Measurements from ENCODE around the gene SBF2. TPM values are rescaled to one million over a fixed set of nuclear protein-coding genes. Genes with fewer than 3 reads are reported as not detected.

The SBF2 gene
- total RNA-seq, 1 donor from 2014 or later: 12.0 TPM

GRCh38 chr11:10076458-10077141 is 217.4 kb downstream of the SBF2 start:
- ChIA-PET POLR2A (interaction anchor here (1.7 kb wide), 1 partner anchor 317 kb away, joined by 4 read pairs; no protein-coding TSS in a partner anchor), CTCF (interaction anchor here (0.6 to 2.3 kb wide), 11 partner anchors 10 to 317 kb away, joined by 3 to 21 read pairs (median 4); partner anchors contain the start of gene ADM)
- Mint-ChIP-seq H3K27ac (no peak overlapping the region), H3K9me3 (peaks cover 16% of the 10 kb centered on the region), H3K27me3 (no peaks in the 10 kb centered on the region), H3K4me1 (no peaks in the 10 kb centered on the region), H3K36me3 (ENCODE audit: low read depth) (peaks cover 5% of the 10 kb centered on the region), H3K4me3 (no peak overlapping the region)
- peak; percentile 28 for DNase-seq
- TF ChIP-seq CTCF (IDR thresholded peaks at IDR 0.05): no peak
- peak; percentile 49 for ATAC-seq (ENCODE audit: low read depth)
- intact Hi-C loops (cut with micrococcal nuclease): loop anchor here (1.0 to 5.0 kb wide), 3 partner anchors 104 to 318 kb away; no protein-coding TSS in a partner anchor

GRCh38 chr11:10075141-10075540 is 218.9 kb downstream of the SBF2 start:
- H3K9me3 Mint-ChIP-seq: peaks cover 10% of the 10 kb centered on the region

GRCh38 chr11:10072841-10073240 is 221.2 kb downstream of the SBF2 start:
- POLR2A ChIA-PET: interaction anchor here (0.7 kb wide), 1 partner anchor 1391 kb away, joined by 9 read pairs; no protein-coding TSS in a partner anchor
- TF ChIP-seq CTCF (IDR thresholded peaks at IDR 0.05): no peak
- H3K36me3 Mint-ChIP-seq (ENCODE audit: low read depth): no peaks in the 10 kb centered on the region

More at GRCh38 chr11:10075141-10075540, 218.9 kb downstream of the SBF2 start:
- no peak overlapping the region for H3K27ac Mint-ChIP-seq
- no peak overlapping the region for H3K4me3 Mint-ChIP-seq
- CTCF ChIA-PET: interaction anchor here (2.3 kb wide), 1 partner anchor 316 kb away, joined by 21 read pairs; no protein-coding TSS in a partner anchor
- intact Hi-C loops (cut with micrococcal nuclease): loop anchor here (5.0 kb wide), 1 partner anchor 103 kb away; no protein-coding TSS in a partner anchor
- H3K36me3 Mint-ChIP-seq (ENCODE audit: low read depth): peaks cover 2% of the 10 kb centered on the region
- no peaks in the 10 kb centered on the region for H3K4me1 Mint-ChIP-seq
- POLR2A ChIA-PET: no interaction called here
- no peak for ATAC-seq (ENCODE audit: low read depth)
- no peak for DNase-seq
- TF ChIP-seq CTCF (IDR thresholded peaks at IDR 0.05): no peak
- no peaks in the 10 kb centered on the region for H3K27me3 Mint-ChIP-seq

GRCh38 chr11:10072142-10072541 is 221.9 kb downstream of the SBF2 start:
- Mint-ChIP-seq H3K27me3 (no peaks in the 10 kb centered on the region), H3K4me1 (no peaks in the 10 kb centered on the region), H3K36me3 (ENCODE audit: low read depth) (no peaks in the 10 kb centered on the region), H3K4me3 (no peak overlapping the region), H3K9me3 (peaks cover 3% of the 10 kb centered on the region), H3K27ac (no peak overlapping the region)
- intact Hi-C loops (cut with micrococcal nuclease): no loop called here
- no peak for ATAC-seq (ENCODE audit: low read depth)
- POLR2A ChIA-PET: no interaction called here
- no peak for DNase-seq
- no peak for TF ChIP-seq CTCF (IDR thresholded peaks at IDR 0.05)
- CTCF ChIA-PET: no interaction called here

More at GRCh38 chr11:10072841-10073240, 221.2 kb downstream of the SBF2 start:
- H3K27me3 Mint-ChIP-seq: no peaks in the 10 kb centered on the region
- ATAC-seq (ENCODE audit: low read depth) (no peak), DNase-seq (no peak)
- H3K4me3 Mint-ChIP-seq: no peak overlapping the region
- no peak overlapping the region for H3K27ac Mint-ChIP-seq
- CTCF ChIA-PET: no interaction called here
- no peaks in the 10 kb centered on the region for H3K4me1 Mint-ChIP-seq
- H3K9me3 Mint-ChIP-seq: peaks cover 3% of the 10 kb centered on the region
- intact Hi-C loops (cut with micrococcal nuclease): no loop called here

- no peak for DNase-seq
- no peak for TF ChIP-seq CTCF (IDR thresholded peaks at IDR 0.05)
- intact Hi-C loops (cut with micrococcal nuclease): no loop called here
- Mint-ChIP-seq H3K4me3 (no peak overlapping the region), H3K4me1 (peaks cover 3% of the 10 kb centered on the region), H3K27me3 (no peaks in the 10 kb centered on the region), H3K27ac (no peak overlapping the region), H3K9me3 (peaks cover 5% of the 10 kb centered on the region), H3K36me3 (ENCODE audit: low read depth) (no peaks in the 10 kb centered on the region)
- ATAC-seq (ENCODE audit: low read depth): no peak
- CTCF ChIA-PET: interaction anchor here (1.0 to 1.5 kb wide), 2 partner anchors 9 to 24 kb away, joined by 3 read pairs; no protein-coding TSS in a partner anchor
- POLR2A ChIA-PET: no interaction called here
Observed at GRCh38 chr11:10067629-10068300, 226.3 kb downstream of the SBF2 start.
